Heart right ventricle (tissue), 16 donors: ENCODE results near the gene JAGN1. TPM values are rescaled to one million over a fixed set of nuclear protein-coding genes. Genes with fewer than 3 reads are reported as not detected.

Experiments used
- ATAC-seq, 8 donors: fragments of 200-7000 bp; cut with Tn5 transposase; one replicate each; pipeline ENCODE4 v1.9.1; 2020; ENCODE audit warnings: mild to moderate bottlenecking in 8 of 8, moderate library complexity in 8 of 8, moderate number of reproducible peaks in 1 of 8
- DNase-seq, 2 donors: peaks; one replicate each; pipeline ENCODE4 v3.0.0-alpha.2; 2020
- H3K27ac ChIP-seq, 10 donors: fragments of 200-600 bp; sonication (generic) in 2 of 10; one replicate each; pipeline versions ENCODE4 v1.5.0 to v1.8.0; 2020 to 2022; ENCODE audit warnings: mild to moderate bottlenecking in 3 of 10
- H3K27me3 ChIP-seq, 7 donors: fragments of 200-600 bp; one replicate each; pipeline ENCODE4 v1.8.0; 2021 to 2022; ENCODE audit warnings: mild to moderate bottlenecking in 2 of 7
- H3K36me3 ChIP-seq, 9 donors: fragments of 200-600 bp; sonication (generic) in 1 of 9; one replicate each; pipeline versions ENCODE4 v1.5.0 to v1.8.0; 2020 to 2022; ENCODE audit warnings: mild to moderate bottlenecking in 2 of 9
- H3K4me1 ChIP-seq, 9 donors: fragments of 200-600 bp; sonication (generic) in 1 of 9; one replicate each; pipeline versions ENCODE4 v1.5.0 to v1.8.0; 2020 to 2022; ENCODE audit warnings: mild to moderate bottlenecking in 4 of 9
- H3K4me3 ChIP-seq, 10 donors: fragments of 200-600 bp; sonication (generic) in 2 of 10; one replicate each; pipeline versions ENCODE4 v1.5.0 to v1.8.0; 2020 to 2022; ENCODE audit warnings: mild to moderate bottlenecking in 7 of 10, moderate library complexity in 2 of 10
- H3K9me3 ChIP-seq, 11 donors: fragments of 200-600 bp in 10 of 11; sonication (generic) in 2 of 11; one replicate each; pipeline versions ENCODE4 v1.5.0 to v1.8.0; 2013 to 2022; ENCODE audit warnings: mild to moderate bottlenecking in 2 of 11, control low read depth in 1 of 11, moderate library complexity in 1 of 11
- CTCF ChIP-seq, 9 donors: fragments of 200-600 bp; sonication (generic) in 2 of 9; IDR thresholded peaks; one replicate each; pipeline versions ENCODE4 v1.5.0 to v1.8.0; 2021 to 2022; ENCODE audit warnings: antibody characterized with exemption in 9 of 9, mild to moderate bottlenecking in 5 of 9, moderate library complexity in 1 of 9
- WGBS, 2 donors: extraction: QIAGEN DNeasy Blood & Tissue Kit; methylation state at CpG; one replicate each; pipeline ENCODE4 v1.1.7; 2013; ENCODE audit warnings: inconsistent platforms in 1 of 2; 5-methylcytosine and 5-hydroxymethylcytosine counted together
- intact Hi-C, 10 donors: fragments of 100-400 bp; cut with DNase I; formaldehyde crosslinking; loops; one replicate each; pipeline versions ENCODE4 v1.11.1 to v1.14.2; 2022
- polyA plus RNA-seq, 2 donors: library from polyadenylated mRNA; stranded (reverse); fragments of 200-250 nt; gene quantifications; one replicate each; pipeline ENCODE4 v1.2.3, GENCODE V29; 2013
- total RNA-seq, 10 donors: library from RNA; stranded (reverse); fragmentation: NEBNext Ultra II Directional in 3 of 10; extraction: Animal tissue kit (Norgen Biotek cat#: 25700) in 3 of 10; gene quantifications; one replicate each; pipeline versions ENCODE4 v1.2.1 to v1.2.4, GENCODE V29; 2021 to 2023
- donor health status: Arrhythmogenic right ventricular cardiomyopathy.
- donor health status: ischemic (EF 13 %, LVEDD 7.1; RV severe dilation, severe dysfunction).
- donor health status: healthy with polysubstance abuse.
- donor health status: DM: no; HTN: yes; CAD: no.
- donor health status: DM: no; HTN: no; CAD: no.
- donor health status: ischemic (EF 25% LVEDD 6.9; RV normal size, moderate dysfunction).
- donor health status: ischemic (EF 25% LVEDD 5.7; RV mildly dilated, moderate dysfunction).
- donor health status: healthy.
- donor health status: DM: yes; HTN: yes; CAD: no.
- donor health status: Ischemic cardiomyopathy.
- donor health status: ischemic (EF 35%, LVEDD 5.7; RV mildly dilated, moderate dysfunction).
- donor health status: nonischemic (EF 11% LVEDD 7.7; RV severe dilation, severe dysfunction).
- donor health status: DM: yes; HTN: yes; CAD: no.
- donor health status: PGD.
- donor health status: ischemic (EF 29% LVEDD 5.4; RV normal size, mild dysfunction).
- donor health status: nonischemic (EF 23%, LVEDD 6.1; RV moderate dilation, normal function).

Gene JAGN1
- total and polyA plus RNA-seq, 12 donors = 13.8 to 69.3 (median 18.8) TPM

GRCh38 chr3:9908286-9908685 lies 17.9 kb downstream of the JAGN1 start:
- no peak for ATAC-seq
- no peak overlapping the region for H3K27ac ChIP-seq
- H3K27me3 ChIP-seq = no peaks in the 10 kb centered on the region
- H3K4me3 ChIP-seq = no peak overlapping the region
- no peak for TF ChIP-seq CTCF (IDR thresholded peaks at IDR 0.05)
- H3K36me3 ChIP-seq = no peaks in the 10 kb centered on the region
- no peaks in the 10 kb centered on the region for H3K9me3 ChIP-seq
- intact Hi-C loops = no loop called here
- H3K4me1 ChIP-seq = peaks cover 0 to 8% (median 4%) of the 10 kb centered on the region in 9 donors
- WGBS, 2 donors = 91 to 96% methylated on average over 3 of the region's 3 CpGs
- no peak for DNase-seq

- intact Hi-C loops = loop anchor here in 1 of 10 donors (10.0 kb wide), 1 partner anchor 65 kb away; the partner anchor contains the start of gene RPUSD3
- H3K27ac ChIP-seq = no peak overlapping the region
- H3K4me3 ChIP-seq = no peak overlapping the region
- no peak for TF ChIP-seq CTCF (IDR thresholded peaks at IDR 0.05)
- no peaks in the 10 kb centered on the region for H3K36me3 ChIP-seq
- WGBS, 2 donors = 88 to 92% methylated on average over 7 of the region's 7 CpGs
- no peaks in the 10 kb centered on the region for H3K9me3 ChIP-seq
- H3K4me1 ChIP-seq = peaks cover 0 to 9% (median under 1%) of the 10 kb centered on the region in 9 donors
- no peak for ATAC-seq
- no peak for DNase-seq
- H3K27me3 ChIP-seq = no peaks in the 10 kb centered on the region
Measured at GRCh38 chr3:9909221-9910013, 19.0 kb downstream of the JAGN1 start.

GRCh38 chr3:9911863-9912262 lies 21.5 kb downstream of the JAGN1 start:
- H3K27me3 ChIP-seq = no peaks in the 10 kb centered on the region
- ATAC-seq = no peak
- intact Hi-C loops = loop anchor here in 1 of 10 donors (10.0 kb wide), 1 partner anchor 67 kb away; the partner anchor contains the start of gene RPUSD3
- no peak for TF ChIP-seq CTCF (IDR thresholded peaks at IDR 0.05)
- WGBS, 2 donors = 78% methylated on average over 8 of the region's 8 CpGs
- no peaks in the 10 kb centered on the region for H3K36me3 ChIP-seq
- no peak overlapping the region for H3K27ac ChIP-seq
- no peak for DNase-seq
- H3K4me1 ChIP-seq = peaks cover 7 to 21% (median 15%) of the 10 kb centered on the region in 9 donors
- H3K4me3 ChIP-seq = no peak overlapping the region
- no peaks in the 10 kb centered on the region for H3K9me3 ChIP-seq

GRCh38 chr3:9912294-9912935 lies 22.0 kb downstream of the JAGN1 start:
- peaks cover 7 to 26% (median 20%) of the 10 kb centered on the region in 9 donors for H3K4me1 ChIP-seq
- no peak overlapping the region for H3K4me3 ChIP-seq
- WGBS, 2 donors = 84 to 88% methylated on average over 7 of the region's 7 CpGs
- intact Hi-C loops = loop anchor here in 1 of 10 donors (10.0 kb wide), 1 partner anchor 68 kb away; the partner anchor contains the start of gene RPUSD3
- H3K36me3 ChIP-seq = no peaks in the 10 kb centered on the region
- ATAC-seq = no peak
- H3K9me3 ChIP-seq = no peaks in the 10 kb centered on the region
- DNase-seq = no peak
- no peak overlapping the region for H3K27ac ChIP-seq
- H3K27me3 ChIP-seq = no peaks in the 10 kb centered on the region
- no peak for TF ChIP-seq CTCF (IDR thresholded peaks at IDR 0.05)
